Measurements from ENCODE around the gene SH3RF3.

The SH3RF3 gene

DNA sequence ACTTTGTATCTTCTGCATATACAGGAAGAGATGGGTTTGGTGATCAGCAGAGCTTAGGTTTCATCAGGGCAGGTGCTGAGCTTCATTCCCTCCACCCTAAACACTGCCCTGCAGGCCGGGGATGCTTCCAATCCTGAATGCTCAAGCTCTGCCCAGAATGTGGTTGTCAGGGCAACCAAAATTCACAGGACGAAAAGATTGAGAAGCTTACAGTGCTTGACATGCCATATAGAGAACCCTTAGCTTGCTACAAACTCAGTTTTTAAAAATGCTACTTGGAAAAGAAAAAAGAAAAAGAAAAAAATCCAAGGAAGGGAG is 65.6 kb downstream of the SH3RF3 start:
- DNase-seq: peak; percentile 48

DNA sequence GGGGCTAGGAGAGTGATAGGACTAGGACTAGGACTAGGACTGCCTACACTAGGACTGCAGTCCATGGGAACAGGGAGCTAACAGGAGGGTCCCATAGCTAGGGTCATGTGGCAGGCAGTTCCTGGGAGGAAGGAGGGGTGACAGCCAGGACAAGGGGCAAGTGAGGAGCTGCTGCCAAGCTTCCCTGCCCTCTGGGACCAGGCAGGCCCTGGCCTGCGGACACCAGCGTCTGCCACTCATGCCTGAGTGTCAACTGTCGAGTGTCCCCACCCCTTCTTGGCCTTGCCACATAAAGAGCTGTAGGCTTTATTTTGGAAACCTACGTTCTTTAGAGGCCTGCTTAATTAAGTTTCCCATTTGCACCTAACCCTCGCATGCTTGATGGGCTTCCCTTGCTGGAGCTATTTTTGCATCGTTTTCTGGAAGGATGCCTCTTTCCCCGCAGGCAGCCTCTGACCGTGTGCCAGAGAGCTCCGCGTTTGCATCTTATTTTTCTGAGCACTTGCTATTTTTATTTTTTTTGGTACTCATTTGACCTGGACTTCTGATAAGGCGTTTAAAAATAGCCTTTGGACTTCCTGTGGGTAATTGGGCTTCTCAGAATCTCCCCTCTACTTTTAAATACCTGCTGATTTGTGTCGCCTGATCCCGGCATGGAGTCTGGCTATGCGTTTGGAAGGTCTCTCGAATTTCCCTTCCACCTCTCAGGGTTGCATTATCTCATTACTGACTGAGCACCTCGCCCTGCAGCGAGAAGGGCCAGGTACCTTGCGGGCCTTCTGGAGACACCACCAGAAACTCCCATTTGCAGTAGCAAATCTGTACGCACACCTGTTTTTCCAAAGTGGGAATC is 66.4 kb downstream of the SH3RF3 start:
- WGBS (ENCODE audit: extremely low coverage, insufficient coverage, low lambda C conversion rate): no CpG with 5 or more reads among the region's 19 CpGs
- no peak overlapping the region for H3K4ac ChIP-seq (ENCODE audit: low read depth, low read length)
- H3K4me3 ChIP-seq (ENCODE audit: low read length): no peak overlapping the region

More for the DNA sequence above, 65.6 kb downstream of the SH3RF3 start:
- no peak overlapping the region for H3K4ac ChIP-seq (ENCODE audit: low read depth, low read length)
- no peak overlapping the region for H3K18ac ChIP-seq (ENCODE audit: low read length)
- H2BK120ac ChIP-seq (ENCODE audit: low read depth, low read length): no peak overlapping the region
- H3K9ac ChIP-seq (ENCODE audit: low read length): no peak overlapping the region
- H3K23ac ChIP-seq (ENCODE audit: low read length): no peak overlapping the region
- no peak overlapping the region for H2BK15ac ChIP-seq (replicated peaks; ENCODE audit: low read depth)
- H3K4me3 ChIP-seq (ENCODE audit: low read length): no peak overlapping the region
- H3K36me3 ChIP-seq (ENCODE audit: control insufficient read depth, insufficient read depth, low read length): no peaks in the 10 kb centered on the region
- no peak overlapping the region for H4K8ac ChIP-seq (ENCODE audit: low read depth, low read length)
- H3K27ac ChIP-seq (ENCODE audit: low read depth, low read length): no peak overlapping the region
- H2BK5ac ChIP-seq (ENCODE audit: low read length): no peak overlapping the region
- H2AK5ac ChIP-seq (ENCODE audit: low read length): no peak overlapping the region
- H3K56ac ChIP-seq (ENCODE audit: low read length): no peak overlapping the region
- H3K27me3 ChIP-seq (ENCODE audit: insufficient read depth, low read length, poor library complexity): no peaks in the 10 kb centered on the region
- peaks cover 6% of the 10 kb centered on the region for H3K4me1 ChIP-seq (ENCODE audit: control insufficient read depth, low read depth, low read length)
- no peak overlapping the region for H4K5ac ChIP-seq (ENCODE audit: low read length)
- no peak overlapping the region for H3K4me2 ChIP-seq (ENCODE audit: low read length)
- no CpG with 5 or more reads among the region's 2 CpGs for WGBS (ENCODE audit: extremely low coverage, insufficient coverage, low lambda C conversion rate)
- H3K79me1 ChIP-seq (ENCODE audit: low read length): no peaks in the 10 kb centered on the region
- no peaks in the 10 kb centered on the region for H3K79me2 ChIP-seq (ENCODE audit: control insufficient read depth, insufficient read depth, low read length)

DNA sequence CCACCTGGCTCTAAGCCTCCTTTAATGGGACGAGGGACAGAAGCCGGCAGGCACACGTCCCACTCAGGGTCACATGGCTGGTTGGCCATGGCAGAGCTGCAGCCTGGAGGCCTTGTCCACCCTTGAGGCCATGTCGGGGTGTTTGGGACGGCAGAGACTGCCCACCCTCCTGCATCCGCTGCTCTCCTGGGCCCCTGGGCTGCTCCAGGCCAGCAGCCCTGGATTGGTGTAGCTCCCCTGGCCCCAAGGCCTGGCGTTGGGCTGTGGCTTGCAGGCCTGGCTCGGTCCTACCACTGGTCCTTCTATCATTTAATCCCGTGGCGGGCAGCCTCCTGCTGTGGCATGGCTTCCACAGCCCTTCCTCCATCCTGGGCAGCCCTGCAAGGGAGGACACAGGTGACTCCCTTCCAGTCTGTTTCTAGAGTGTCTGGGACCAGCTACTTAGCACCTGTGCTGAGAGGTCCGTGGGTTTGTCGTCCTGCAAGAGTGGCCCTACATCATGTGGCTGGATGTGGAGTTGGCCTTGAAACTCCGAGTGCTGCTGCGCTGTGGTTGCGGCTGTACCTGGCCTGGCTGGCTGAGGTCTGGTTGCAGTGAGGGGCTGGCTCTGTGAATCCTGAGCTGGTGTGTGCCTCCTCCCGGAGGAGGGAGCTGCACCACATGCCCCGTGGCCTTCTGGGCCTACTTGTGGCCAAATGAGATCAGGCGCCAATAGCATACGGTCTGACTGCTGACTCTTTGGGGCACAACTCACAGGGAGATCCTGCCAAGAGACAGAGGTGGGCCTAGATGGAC is 67.3 kb downstream of the SH3RF3 start:
- Histone ChIP-seq H3K79me2 (ENCODE audit: control insufficient read depth, insufficient read depth, low read length) (no peaks in the 10 kb centered on the region), H3K4me1 (ENCODE audit: control insufficient read depth, low read depth, low read length) (peaks cover 6% of the 10 kb centered on the region), H3K36me3 (ENCODE audit: control insufficient read depth, insufficient read depth, low read length) (no peaks in the 10 kb centered on the region), H2BK120ac (ENCODE audit: low read depth, low read length) (no peak overlapping the region), H3K4ac (ENCODE audit: low read depth, low read length) (no peak overlapping the region), H2AK5ac (ENCODE audit: low read length) (no peak overlapping the region), H3K79me1 (ENCODE audit: low read length) (no peaks in the 10 kb centered on the region), H2BK5ac (ENCODE audit: low read length) (no peak overlapping the region), H3K27me3 (ENCODE audit: insufficient read depth, low read length, poor library complexity) (no peaks in the 10 kb centered on the region), H3K56ac (ENCODE audit: low read length) (no peak overlapping the region), H3K4me3 (ENCODE audit: low read length) (no peak overlapping the region), H4K8ac (ENCODE audit: low read depth, low read length) (no peak overlapping the region), H4K5ac (ENCODE audit: low read length) (no peak overlapping the region), H3K9ac (ENCODE audit: low read length) (no peak overlapping the region), H2BK15ac (replicated peaks; ENCODE audit: low read depth) (no peak overlapping the region), H3K4me2 (ENCODE audit: low read length) (no peak overlapping the region), H3K27ac (ENCODE audit: low read depth, low read length) (no peak overlapping the region), H3K23ac (ENCODE audit: low read length) (no peak overlapping the region), H3K18ac (ENCODE audit: low read length) (no peak overlapping the region)
- no CpG with 5 or more reads among the region's 19 CpGs for WGBS (ENCODE audit: extremely low coverage, insufficient coverage, low lambda C conversion rate)
- DNase-seq: no peak

More for the DNA sequence above, 66.4 kb downstream of the SH3RF3 start:
- no peaks in the 10 kb centered on the region for H3K79me2 ChIP-seq (ENCODE audit: control insufficient read depth, insufficient read depth, low read length)
- H3K27ac ChIP-seq (ENCODE audit: low read depth, low read length): no peak overlapping the region
- H3K79me1 ChIP-seq (ENCODE audit: low read length): no peaks in the 10 kb centered on the region
- no peak overlapping the region for H3K23ac ChIP-seq (ENCODE audit: low read length)
- no peak overlapping the region for H2BK120ac ChIP-seq (ENCODE audit: low read depth, low read length)
- H3K56ac ChIP-seq (ENCODE audit: low read length): peak overlapping the region; percentile 47
- H2BK5ac ChIP-seq (ENCODE audit: low read length): peak overlapping the region; percentile 5
- no peak overlapping the region for H2BK15ac ChIP-seq (replicated peaks; ENCODE audit: low read depth)
- peaks cover 6% of the 10 kb centered on the region for H3K4me1 ChIP-seq (ENCODE audit: control insufficient read depth, low read depth, low read length)
- H2AK5ac ChIP-seq (ENCODE audit: low read length): peak overlapping the region; percentile 83
- H3K36me3 ChIP-seq (ENCODE audit: control insufficient read depth, insufficient read depth, low read length): no peaks in the 10 kb centered on the region
- H3K27me3 ChIP-seq (ENCODE audit: insufficient read depth, low read length, poor library complexity): no peaks in the 10 kb centered on the region
- DNase-seq: peak; percentile 33
- H3K9ac ChIP-seq (ENCODE audit: low read length): no peak overlapping the region
- no peak overlapping the region for H4K8ac ChIP-seq (ENCODE audit: low read depth, low read length)
- no peak overlapping the region for H3K4me2 ChIP-seq (ENCODE audit: low read length)
- H3K18ac ChIP-seq (ENCODE audit: low read length): no peak overlapping the region
- no peak overlapping the region for H4K5ac ChIP-seq (ENCODE audit: low read length)

DNA sequence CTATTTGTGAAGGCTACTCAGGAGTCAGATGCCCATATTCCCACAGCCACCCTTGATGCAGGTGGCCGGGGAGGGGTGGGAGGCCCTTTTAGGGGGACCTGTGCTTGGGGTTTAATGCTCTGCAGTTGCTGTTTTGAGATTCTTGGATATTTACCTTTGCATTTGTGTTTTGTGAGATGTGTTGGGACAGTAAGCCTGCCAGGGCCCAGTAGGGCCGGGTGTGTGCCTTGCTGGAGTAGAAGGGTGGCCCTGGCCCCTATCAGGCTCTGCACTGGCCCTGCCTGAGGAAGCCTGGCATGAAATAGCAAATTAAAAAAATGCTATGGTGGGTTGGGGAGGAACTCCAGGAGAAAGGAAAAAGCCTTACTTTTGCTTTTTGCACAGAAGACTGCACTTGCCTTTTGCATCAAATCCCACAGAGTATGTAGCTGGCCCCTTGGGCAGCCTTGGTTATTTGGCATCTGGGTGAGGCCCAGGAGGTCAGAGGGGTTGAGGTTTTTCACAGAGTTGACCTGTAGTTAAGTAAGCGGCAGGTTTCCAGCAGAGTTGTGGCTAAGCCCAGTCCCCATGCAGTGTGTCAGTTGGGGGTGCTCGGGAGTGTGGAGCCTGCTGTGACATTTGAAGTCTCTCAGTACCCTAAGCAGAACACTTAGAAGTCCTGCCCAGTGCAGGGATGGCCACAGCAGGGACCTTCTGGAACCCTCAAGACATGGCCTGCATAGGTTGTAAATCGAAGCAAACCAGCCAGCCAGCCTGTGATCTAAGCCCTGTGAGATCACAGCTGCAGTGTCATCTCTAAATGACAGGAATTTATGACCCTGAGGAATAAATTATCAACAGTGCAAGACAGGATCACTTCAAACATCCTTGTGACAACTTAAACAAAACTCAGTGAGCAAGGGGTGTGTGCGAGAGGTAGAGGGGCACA is 68.8 kb downstream of the SH3RF3 start:
- H3K23ac ChIP-seq (ENCODE audit: low read length): no peak overlapping the region
- H2BK15ac ChIP-seq (replicated peaks; ENCODE audit: low read depth): no peak overlapping the region
- H3K56ac ChIP-seq (ENCODE audit: low read length): peak overlapping the region; percentile 19
- no peak overlapping the region for H3K9ac ChIP-seq (ENCODE audit: low read length)
- no peak overlapping the region for H3K4ac ChIP-seq (ENCODE audit: low read depth, low read length)
- H3K27me3 ChIP-seq (ENCODE audit: insufficient read depth, low read length, poor library complexity): no peaks in the 10 kb centered on the region
- H3K79me1 ChIP-seq (ENCODE audit: low read length): no peaks in the 10 kb centered on the region
- H3K79me2 ChIP-seq (ENCODE audit: control insufficient read depth, insufficient read depth, low read length): no peaks in the 10 kb centered on the region
- H2BK120ac ChIP-seq (ENCODE audit: low read depth, low read length): no peak overlapping the region
- H3K4me1 ChIP-seq (ENCODE audit: control insufficient read depth, low read depth, low read length): peaks cover 8% of the 10 kb centered on the region
- H3K4me2 ChIP-seq (ENCODE audit: low read length): no peak overlapping the region
- WGBS (ENCODE audit: extremely low coverage, insufficient coverage, low lambda C conversion rate): no CpG with 5 or more reads among the region's 6 CpGs
- no peak overlapping the region for H2BK5ac ChIP-seq (ENCODE audit: low read length)
- no peaks in the 10 kb centered on the region for H3K36me3 ChIP-seq (ENCODE audit: control insufficient read depth, insufficient read depth, low read length)
- no peak overlapping the region for H4K5ac ChIP-seq (ENCODE audit: low read length)
- H3K18ac ChIP-seq (ENCODE audit: low read length): no peak overlapping the region
- no peak overlapping the region for H2AK5ac ChIP-seq (ENCODE audit: low read length)
- H4K8ac ChIP-seq (ENCODE audit: low read depth, low read length): no peak overlapping the region
- no peak overlapping the region for H3K4me3 ChIP-seq (ENCODE audit: low read length)
- H3K27ac ChIP-seq (ENCODE audit: low read depth, low read length): no peak overlapping the region
- DNase-seq: no peak

DNA sequence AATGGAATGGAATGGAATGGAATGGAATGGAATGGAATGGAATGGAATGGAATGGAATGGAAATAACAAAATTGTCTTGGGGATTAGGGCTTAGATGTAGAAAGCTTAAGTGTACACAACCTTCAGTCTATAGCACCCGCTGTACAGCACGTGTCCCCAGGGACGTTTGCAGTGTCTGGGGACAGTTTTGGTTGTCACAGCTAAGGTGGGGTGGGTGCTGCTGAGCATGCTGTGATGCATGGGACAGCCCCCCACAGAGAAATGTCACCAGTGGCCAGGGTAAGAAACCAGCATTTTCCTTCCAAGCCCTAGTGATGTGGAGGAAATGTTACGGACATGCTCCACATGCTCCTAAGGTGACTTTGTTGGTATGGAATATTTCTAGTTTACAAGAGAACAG is 70.8 kb downstream of the SH3RF3 start:
- DNase-seq: no peak
- no CpG with 5 or more reads among the region's 4 CpGs for WGBS (ENCODE audit: extremely low coverage, insufficient coverage, low lambda C conversion rate)
- H3K4me3 ChIP-seq (ENCODE audit: low read length): no peak overlapping the region
- no peak overlapping the region for H3K4me2 ChIP-seq (ENCODE audit: low read length)
- no peak overlapping the region for H2BK15ac ChIP-seq (replicated peaks; ENCODE audit: low read depth)
- no peak overlapping the region for H3K23ac ChIP-seq (ENCODE audit: low read length)
- H4K8ac ChIP-seq (ENCODE audit: low read depth, low read length): no peak overlapping the region
- no peak overlapping the region for H2AK5ac ChIP-seq (ENCODE audit: low read length)
- H2BK5ac ChIP-seq (ENCODE audit: low read length): no peak overlapping the region
- no peaks in the 10 kb centered on the region for H3K27me3 ChIP-seq (ENCODE audit: insufficient read depth, low read length, poor library complexity)
- H2BK120ac ChIP-seq (ENCODE audit: low read depth, low read length): no peak overlapping the region
- no peak overlapping the region for H3K9ac ChIP-seq (ENCODE audit: low read length)
- H3K79me1 ChIP-seq (ENCODE audit: low read length): no peaks in the 10 kb centered on the region
- no peaks in the 10 kb centered on the region for H3K36me3 ChIP-seq (ENCODE audit: control insufficient read depth, insufficient read depth, low read length)
- peaks cover 12% of the 10 kb centered on the region for H3K4me1 ChIP-seq (ENCODE audit: control insufficient read depth, low read depth, low read length)
- no peak overlapping the region for H3K4ac ChIP-seq (ENCODE audit: low read depth, low read length)
- H3K56ac ChIP-seq (ENCODE audit: low read length): no peak overlapping the region
- H3K18ac ChIP-seq (ENCODE audit: low read length): no peak overlapping the region
- H3K27ac ChIP-seq (ENCODE audit: low read depth, low read length): no peak overlapping the region
- no peaks in the 10 kb centered on the region for H3K79me2 ChIP-seq (ENCODE audit: control insufficient read depth, insufficient read depth, low read length)
- no peak overlapping the region for H4K5ac ChIP-seq (ENCODE audit: low read length)

All from mesendoderm (in vitro differentiated cells).